ENCODE data around the gene PTGER2. TPM values are rescaled to one million over a fixed set of nuclear protein-coding genes. Genes with fewer than 3 reads are reported as not detected.

PTGER2 gene
- total and polyA plus RNA-seq, 2 donors (not counting 1 experiment from before 2014, with no cell fraction given): 15.9 to 38.8 TPM

DNA sequence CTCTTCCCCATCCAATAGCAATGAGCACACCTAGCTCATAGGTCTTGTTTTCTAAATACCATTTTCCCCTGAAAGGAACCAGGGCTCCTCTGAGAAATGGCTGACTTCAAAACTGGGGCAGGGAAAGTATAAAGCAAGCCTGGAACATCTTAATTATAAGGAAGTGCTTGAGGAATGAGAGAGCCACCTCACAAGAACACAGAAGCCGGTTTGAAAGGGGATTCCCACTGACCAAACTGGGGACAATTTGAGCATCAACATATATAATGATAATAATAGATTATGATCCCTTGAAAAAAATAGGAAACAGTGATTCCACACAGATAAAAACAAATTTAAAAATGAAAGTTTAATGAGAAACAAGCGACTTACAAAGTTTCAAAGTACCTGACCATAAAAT lies 22.1 kb downstream of the PTGER2 start:
- no peak overlapping the region for H3K4me3 ChIP-seq (replicated peaks in 1 of 4; ENCODE audit: control extremely low read depth in 1 of 4, insufficient read depth in 1 of 4, low read depth in 3 of 4, low read length in 4 of 4)
- H4K20me1 ChIP-seq (ENCODE audit: control insufficient read depth, extremely low read depth, insufficient read depth, low read length): no peaks in the 10 kb centered on the region
- no peaks in the 10 kb centered on the region for H3K27me3 ChIP-seq (ENCODE audit: control insufficient read depth, insufficient read depth, low read length)
- no peaks in the 10 kb centered on the region for H3K79me2 ChIP-seq (ENCODE audit: control insufficient read depth, insufficient read depth, low read length)
- H3K36me3 ChIP-seq (ENCODE audit: control insufficient read depth, insufficient read depth, low read length): no peaks in the 10 kb centered on the region
- H3K4me2 ChIP-seq (ENCODE audit: extremely low read depth, insufficient read depth, low read length): no peak overlapping the region
- no peak overlapping the region for H3K27ac ChIP-seq (ENCODE audit: insufficient read depth, low read length)
- TF ChIP-seq EZH2 (IDR thresholded peaks at IDR 0.05; ENCODE audit: low read length, missing control alignments): no peak
- TF ChIP-seq, protein P1, sequence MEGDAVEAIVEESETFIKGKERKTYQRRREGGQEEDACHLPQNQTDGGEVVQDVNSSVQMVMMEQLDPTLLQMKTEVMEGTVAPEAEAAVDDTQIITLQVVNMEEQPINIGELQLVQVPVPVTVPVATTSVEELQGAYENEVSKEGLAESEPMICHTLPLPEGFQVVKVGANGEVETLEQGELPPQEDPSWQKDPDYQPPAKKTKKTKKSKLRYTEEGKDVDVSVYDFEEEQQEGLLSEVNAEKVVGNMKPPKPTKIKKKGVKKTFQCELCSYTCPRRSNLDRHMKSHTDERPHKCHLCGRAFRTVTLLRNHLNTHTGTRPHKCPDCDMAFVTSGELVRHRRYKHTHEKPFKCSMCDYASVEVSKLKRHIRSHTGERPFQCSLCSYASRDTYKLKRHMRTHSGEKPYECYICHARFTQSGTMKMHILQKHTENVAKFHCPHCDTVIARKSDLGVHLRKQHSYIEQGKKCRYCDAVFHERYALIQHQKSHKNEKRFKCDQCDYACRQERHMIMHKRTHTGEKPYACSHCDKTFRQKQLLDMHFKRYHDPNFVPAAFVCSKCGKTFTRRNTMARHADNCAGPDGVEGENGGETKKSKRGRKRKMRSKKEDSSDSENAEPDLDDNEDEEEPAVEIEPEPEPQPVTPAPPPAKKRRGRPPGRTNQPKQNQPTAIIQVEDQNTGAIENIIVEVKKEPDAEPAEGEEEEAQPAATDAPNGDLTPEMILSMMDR (conservative IDR thresholded peaks at IDR 0.05 in 1 of 2, IDR thresholded peaks at IDR 0.05 in 1 of 2; ENCODE audit: low read depth in 1 of 2, low read length in 2 of 2): no peak
- H3K4me1 ChIP-seq (ENCODE audit: control insufficient read depth, extremely low read depth, insufficient read depth, low read length): peaks cover 9% of the 10 kb centered on the region
- H2AFZ ChIP-seq (ENCODE audit: low read length): no peak overlapping the region
- DNase-seq (ENCODE audit: low read depth in 2 of 2): no peak
- H3K9me3 ChIP-seq (ENCODE audit: control insufficient read depth, insufficient read depth, low read depth, low read length): no peaks in the 10 kb centered on the region
- no peak overlapping the region for H3K9ac ChIP-seq (ENCODE audit: insufficient read depth, low read length)

DNA sequence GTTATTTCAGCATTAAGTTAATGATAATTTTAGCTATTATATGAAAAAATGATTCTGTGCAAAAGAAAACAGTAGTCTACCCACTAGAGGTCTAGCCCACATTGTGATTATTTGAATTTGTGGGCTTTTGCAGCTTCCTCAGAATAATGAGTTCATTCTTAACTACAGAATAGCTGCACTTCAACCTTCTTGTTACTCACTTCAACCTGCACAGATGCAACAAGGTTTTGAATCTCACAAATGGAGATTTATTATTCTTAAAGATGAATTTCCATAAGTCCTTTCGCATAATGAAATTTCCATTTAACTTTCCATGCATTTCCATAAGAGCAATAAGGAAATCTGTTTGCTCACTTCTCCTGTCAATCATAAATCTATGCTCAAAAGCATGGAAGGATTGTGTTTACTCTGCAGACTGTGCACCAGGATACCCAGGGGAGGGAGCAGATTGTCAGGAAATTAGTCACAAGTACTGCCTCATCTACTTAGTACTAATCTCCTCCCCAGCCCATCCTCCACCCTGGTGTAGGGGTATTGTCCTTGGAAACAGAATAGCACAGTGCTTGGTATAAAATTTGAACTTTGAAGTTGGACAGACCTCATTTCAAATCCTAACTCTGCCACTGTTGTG lies 24.1 kb downstream of the PTGER2 start:
- no peaks in the 10 kb centered on the region for H4K20me1 ChIP-seq (ENCODE audit: control insufficient read depth, extremely low read depth, insufficient read depth, low read length)
- H3K9ac ChIP-seq (ENCODE audit: insufficient read depth, low read length): no peak overlapping the region
- H3K4me3 ChIP-seq (replicated peaks in 1 of 4; ENCODE audit: control extremely low read depth in 1 of 4, insufficient read depth in 1 of 4, low read depth in 3 of 4, low read length in 4 of 4): no peak overlapping the region
- H3K4me2 ChIP-seq (ENCODE audit: extremely low read depth, insufficient read depth, low read length): peak overlapping the region; percentile 4
- no peak overlapping the region for H2AFZ ChIP-seq (ENCODE audit: low read length)
- no peaks in the 10 kb centered on the region for H3K9me3 ChIP-seq (ENCODE audit: control insufficient read depth, insufficient read depth, low read depth, low read length)
- no peak for TF ChIP-seq EZH2 (IDR thresholded peaks at IDR 0.05; ENCODE audit: low read length, missing control alignments)
- TF ChIP-seq, protein P1 (conservative IDR thresholded peaks at IDR 0.05 in 1 of 2, IDR thresholded peaks at IDR 0.05 in 1 of 2; ENCODE audit: low read depth in 1 of 2, low read length in 2 of 2): no peak
- peaks cover 14% of the 10 kb centered on the region for H3K4me1 ChIP-seq (ENCODE audit: control insufficient read depth, extremely low read depth, insufficient read depth, low read length)
- DNase-seq (ENCODE audit: low read depth in 2 of 2): peak; percentile 61 to 76
- H3K79me2 ChIP-seq (ENCODE audit: control insufficient read depth, insufficient read depth, low read length): no peaks in the 10 kb centered on the region
- H3K27ac ChIP-seq (ENCODE audit: insufficient read depth, low read length): no peak overlapping the region
- H3K27me3 ChIP-seq (ENCODE audit: control insufficient read depth, insufficient read depth, low read length): no peaks in the 10 kb centered on the region
- H3K36me3 ChIP-seq (ENCODE audit: control insufficient read depth, insufficient read depth, low read length): no peaks in the 10 kb centered on the region

DNA sequence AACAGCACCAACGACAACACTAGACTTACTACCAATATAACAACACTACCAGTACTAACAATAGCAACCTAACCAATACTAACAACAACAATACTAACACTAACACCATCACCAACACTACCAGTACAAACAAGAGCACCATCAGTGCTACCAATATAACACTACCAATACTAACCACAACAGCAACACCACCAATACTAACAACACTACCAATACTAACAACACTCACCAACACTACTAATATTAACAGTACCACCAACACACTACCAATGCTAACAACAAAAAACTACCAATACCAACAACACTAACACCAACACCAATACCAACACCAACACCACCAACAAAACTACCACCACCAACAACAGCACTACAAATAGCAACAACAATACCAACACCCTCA lies 25.1 kb downstream of the PTGER2 start:
- no peak overlapping the region for H3K27ac ChIP-seq (ENCODE audit: insufficient read depth, low read length)
- H4K20me1 ChIP-seq (ENCODE audit: control insufficient read depth, extremely low read depth, insufficient read depth, low read length): no peaks in the 10 kb centered on the region
- H3K9me3 ChIP-seq (ENCODE audit: control insufficient read depth, insufficient read depth, low read depth, low read length): no peaks in the 10 kb centered on the region
- no peaks in the 10 kb centered on the region for H3K27me3 ChIP-seq (ENCODE audit: control insufficient read depth, insufficient read depth, low read length)
- H3K4me2 ChIP-seq (ENCODE audit: extremely low read depth, insufficient read depth, low read length): no peak overlapping the region
- no peaks in the 10 kb centered on the region for H3K36me3 ChIP-seq (ENCODE audit: control insufficient read depth, insufficient read depth, low read length)
- H3K79me2 ChIP-seq (ENCODE audit: control insufficient read depth, insufficient read depth, low read length): no peaks in the 10 kb centered on the region
- TF ChIP-seq, protein P1 (conservative IDR thresholded peaks at IDR 0.05 in 1 of 2, IDR thresholded peaks at IDR 0.05 in 1 of 2; ENCODE audit: low read depth in 1 of 2, low read length in 2 of 2): no peak
- no peak for TF ChIP-seq EZH2 (IDR thresholded peaks at IDR 0.05; ENCODE audit: low read length, missing control alignments)
- no peak overlapping the region for H3K4me3 ChIP-seq (replicated peaks in 1 of 4; ENCODE audit: control extremely low read depth in 1 of 4, insufficient read depth in 1 of 4, low read depth in 3 of 4, low read length in 4 of 4)
- no peak for DNase-seq (ENCODE audit: low read depth in 2 of 2)
- H2AFZ ChIP-seq (ENCODE audit: low read length): no peak overlapping the region
- H3K9ac ChIP-seq (ENCODE audit: insufficient read depth, low read length): no peak overlapping the region
- H3K4me1 ChIP-seq (ENCODE audit: control insufficient read depth, extremely low read depth, insufficient read depth, low read length): peaks cover 9% of the 10 kb centered on the region
